Sigmoid colon (tissue), 4 donors: ENCODE results near the gene DENND2A.

ENCODE experiments used
- POLR2A ChIP-seq, 2 donors: fragments of 450-650 bp; IDR thresholded peaks; one replicate each; pipeline ENCODE4 v1.6.1; 2016; ENCODE audit warnings: antibody characterized with exemption in 2 of 2, mild to moderate bottlenecking in 2 of 2, moderate library complexity in 2 of 2
- POLR2AphosphoS5 ChIP-seq, 4 donors: sonication (generic); formaldehyde crosslinking; IDR thresholded peaks; one replicate each; pipeline ENCODE4 v1.6.1; 2017; ENCODE audit warnings: antibody characterized with exemption in 4 of 4
- TF ChIP-seq, protein P1 (sequence below), 4 experiments: fragments of 450-650 bp in 3 of 4; fragments of 200-600 bp in 1 of 4; IDR thresholded peaks; one replicate each; pipeline ENCODE4 v1.5.1; 2016 to 2019; ENCODE audit warnings: antibody characterized with exemption in 4 of 4, mild to moderate bottlenecking in 3 of 4, moderate library complexity in 2 of 4

DNA sequence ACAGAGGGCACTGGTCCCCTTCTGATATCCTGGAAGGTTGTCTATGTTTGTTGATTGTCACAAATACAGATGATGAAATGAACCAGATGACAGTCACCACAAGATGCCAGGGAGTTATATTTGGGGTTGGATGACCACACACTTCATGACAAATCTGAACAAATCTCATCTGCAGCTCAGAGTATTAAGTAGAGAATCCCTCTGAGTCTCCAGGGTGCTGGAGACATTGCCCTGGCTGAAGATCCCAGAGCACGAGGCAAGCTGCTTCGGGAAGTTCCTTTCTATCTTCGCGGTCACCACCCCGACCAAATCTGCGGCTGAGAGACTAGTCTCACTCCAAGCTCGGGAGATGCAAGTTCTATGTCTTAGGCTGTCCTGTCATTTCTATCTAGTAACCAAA, 9.0 kb downstream of the DENND2A start:
- TF ChIP-seq, protein P1, sequence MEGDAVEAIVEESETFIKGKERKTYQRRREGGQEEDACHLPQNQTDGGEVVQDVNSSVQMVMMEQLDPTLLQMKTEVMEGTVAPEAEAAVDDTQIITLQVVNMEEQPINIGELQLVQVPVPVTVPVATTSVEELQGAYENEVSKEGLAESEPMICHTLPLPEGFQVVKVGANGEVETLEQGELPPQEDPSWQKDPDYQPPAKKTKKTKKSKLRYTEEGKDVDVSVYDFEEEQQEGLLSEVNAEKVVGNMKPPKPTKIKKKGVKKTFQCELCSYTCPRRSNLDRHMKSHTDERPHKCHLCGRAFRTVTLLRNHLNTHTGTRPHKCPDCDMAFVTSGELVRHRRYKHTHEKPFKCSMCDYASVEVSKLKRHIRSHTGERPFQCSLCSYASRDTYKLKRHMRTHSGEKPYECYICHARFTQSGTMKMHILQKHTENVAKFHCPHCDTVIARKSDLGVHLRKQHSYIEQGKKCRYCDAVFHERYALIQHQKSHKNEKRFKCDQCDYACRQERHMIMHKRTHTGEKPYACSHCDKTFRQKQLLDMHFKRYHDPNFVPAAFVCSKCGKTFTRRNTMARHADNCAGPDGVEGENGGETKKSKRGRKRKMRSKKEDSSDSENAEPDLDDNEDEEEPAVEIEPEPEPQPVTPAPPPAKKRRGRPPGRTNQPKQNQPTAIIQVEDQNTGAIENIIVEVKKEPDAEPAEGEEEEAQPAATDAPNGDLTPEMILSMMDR (IDR thresholded peaks at IDR 0.05), result no peak
- TF ChIP-seq POLR2A (IDR thresholded peaks at IDR 0.05) (no peak), POLR2AphosphoS5 (IDR thresholded peaks at IDR 0.05) (no peak)
